Measurements from ENCODE around the gene GBF1. TPM values are rescaled to one million over a fixed set of nuclear protein-coding genes. Genes with fewer than 3 reads are reported as not detected.

Gene GBF1
- total and polyA plus RNA-seq, 2 of the 13 experiments (the other 11 are each of a cell fraction or from before 2014, with no cell fraction given): 17.1 to 21.9 TPM

GRCh38 chr10:102310361-102311024 lies 65.2 kb downstream of the GBF1 start:
- Histone ChIP-seq H2AFZ (ENCODE audit: low read length) (no peak overlapping the region), H3K27me3 (ENCODE audit: control insufficient read depth in 1 of 2, insufficient read depth in 2 of 2, low read length in 2 of 2) (no peaks in the 10 kb centered on the region; a peak in 1 of 5 replicates), H3K79me2 (ENCODE audit: insufficient read depth, low read length) (peaks cover 31% of the 10 kb centered on the region), H3K36me3 (replicated peaks in 1 of 2; ENCODE audit: control insufficient read depth in 1 of 2, insufficient read depth in 2 of 2, low read length in 2 of 2) (peaks cover 5 to 6% of the 10 kb centered on the region in 2 experiments; a peak in 3 of 5 replicates), H3K27ac (ENCODE audit: extremely low read length, insufficient read depth, low read length) (peak overlapping the region; percentile 48), H3K9me3 (ENCODE audit: low read length) (no peaks in the 10 kb centered on the region), H3K4me3 (replicated peaks in 1 of 3; ENCODE audit: insufficient read depth in 1 of 3, low read depth in 2 of 3, low read length in 3 of 3) (no peak overlapping the region), H3K4me2 (ENCODE audit: low read depth, low read length) (peak overlapping the region; percentile 36), H3K9ac (ENCODE audit: insufficient read depth, low read depth, low read length) (peak overlapping the region; percentile 26; the same call in 1 of the 2 replicates), H3K4me1 (ENCODE audit: insufficient read depth, low read length) (peaks cover 27% of the 10 kb centered on the region), H4K20me1 (ENCODE audit: insufficient read depth, low read length) (peaks cover 5% of the 10 kb centered on the region; the same call in 1 of the 2 replicates)
- intact Hi-C loops (cut with micrococcal nuclease; ENCODE audit: unreplicated experiment) (no loop called here), in situ Hi-C loops (cut with HindIII; ENCODE audit: extremely low pct_ligation_motif_present, low pct_unique_long_range_greater_than_20kb) (no loop called here)
- peak; percentile 76 for DNase-seq (ENCODE audit: low spot score)
- WGBS (ENCODE audit: low lambda C conversion rate): 63% methylated on average over 4 of the region's 4 CpGs
- POLR2A ChIA-PET: interaction anchor here (0.7 kb wide), 1 partner anchor 10 kb away, joined by 3 read pairs; no protein-coding TSS in a partner anchor
- FAIRE-seq: peak; percentile 8
- no TSS peak for BruUV-seq (replicated peaks)
- peak; percentile 97 for ATAC-seq
- CTCF ChIA-PET (ENCODE audit: low intra/inter-chr PET ratio, low total read pairs): no interaction called here
- TF ChIP-seq ZNF614 (CRISPR knock-in tag; IDR thresholded peaks at IDR 0.05; ENCODE audit: borderline replicate concordance) (0 out of 2 replicates have a peak, but pooled peaks have one; percentile 26), TEAD3 (CRISPR knock-in tag; optimal IDR thresholded peaks at IDR 0.05; ENCODE audit: borderline replicate concordance) (peak; percentile 96), MAFK (conservative IDR thresholded peaks at IDR 0.05 in 1 of 2, IDR thresholded peaks at IDR 0.05 in 1 of 2; ENCODE audit: low read length in 2 of 2) (peak; percentile 41 to 47; a peak in 2 of 4 replicates), SALL1 (CRISPR knock-in tag; IDR thresholded peaks at IDR 0.05) (peak; percentile 19; the same call in 1 of the 2 replicates), ELF3 (CRISPR knock-in tag; IDR thresholded peaks at IDR 0.05) (peak; percentile 93), SAP130 (CRISPR knock-in tag; IDR thresholded peaks at IDR 0.05; ENCODE audit: low read depth) (peak; percentile 66), MED1 (CRISPR knock-in tag; IDR thresholded peaks at IDR 0.05) (0 out of 2 replicates have a peak, but pooled peaks have one; percentile 16), KDM1A (CRISPR knock-in tag; IDR thresholded peaks at IDR 0.05) (0 out of 2 replicates have a peak, but pooled peaks have one; percentile 20), EP300 (IDR thresholded peaks at IDR 0.05; ENCODE audit: low read depth in 2 of 2, low read length in 2 of 2) (peak in 1 of 2 experiments; percentile 19; a peak in 1 of 4 replicates), EP300 (CRISPR knock-in tag; IDR thresholded peaks at IDR 0.05; ENCODE audit: borderline replicate concordance) (no peak), TBX2 (CRISPR knock-in tag; IDR thresholded peaks at IDR 0.05; ENCODE audit: borderline replicate concordance) (peak; percentile 52; the same call in 1 of the 2 replicates), ZNF160 (CRISPR knock-in tag; IDR thresholded peaks at IDR 0.05) (no peak), ATF1 (CRISPR knock-in tag; IDR thresholded peaks at IDR 0.05) (no peak), SOX5 (CRISPR knock-in tag; IDR thresholded peaks at IDR 0.05; ENCODE audit: borderline replicate concordance) (peak; percentile 63; the same call in 1 of the 2 replicates), JUN (CRISPR knock-in tag; IDR thresholded peaks at IDR 0.05) (0 out of 2 replicates have a peak, but pooled peaks have one; percentile 28), ZBTB33 (CRISPR knock-in tag; IDR thresholded peaks at IDR 0.05) (peak; percentile 28; the same call in 1 of the 2 replicates), GMEB1 (CRISPR knock-in tag; IDR thresholded peaks at IDR 0.05; ENCODE audit: borderline replicate concordance) (no peak), FOXA3 (CRISPR knock-in tag; IDR thresholded peaks at IDR 0.05) (peak; percentile 45; the same call in 1 of the 2 replicates), MXI1 (IDR thresholded peaks at IDR 0.05; ENCODE audit: borderline replicate concordance, low read depth, low read length) (0 out of 3 replicates have a peak, but pooled peaks have one; percentile 40), FOXA1 (IDR thresholded peaks at IDR 0.05) (no peak), FOXA1 (CRISPR knock-in tag; IDR thresholded peaks at IDR 0.05) (peak; percentile 42), TBX3 (IDR thresholded peaks at IDR 0.05; ENCODE audit: borderline replicate concordance) (0 out of 2 replicates have a peak, but pooled peaks have one; percentile 29), ATF3 (CRISPR knock-in tag; IDR thresholded peaks at IDR 0.05) (no peak)
